HG02970 (cell line): ENCODE measurements around the gene ATP6V0E1.
A peak's percentile ranks its signal among the peaks of the same experiment; 100 is the strongest.
"Not testable (repeated sequence)": the region's sequence is repeated elsewhere in the genome, so short reads cannot be mapped to it uniquely, and the experiment has no call there.

Source experiments
- ATAC-seq: cut with Tn5 transposase; IDR thresholded peaks from one replicate; pipeline ENCODE4 v1.9.1; 2021; ENCODE audit warnings: mild to moderate bottlenecking, moderate library complexity, moderate number of reproducible peaks; ENCODE audit not compliant: unreplicated experiment, low FRiP score

The ATP6V0E1 gene

DNA sequence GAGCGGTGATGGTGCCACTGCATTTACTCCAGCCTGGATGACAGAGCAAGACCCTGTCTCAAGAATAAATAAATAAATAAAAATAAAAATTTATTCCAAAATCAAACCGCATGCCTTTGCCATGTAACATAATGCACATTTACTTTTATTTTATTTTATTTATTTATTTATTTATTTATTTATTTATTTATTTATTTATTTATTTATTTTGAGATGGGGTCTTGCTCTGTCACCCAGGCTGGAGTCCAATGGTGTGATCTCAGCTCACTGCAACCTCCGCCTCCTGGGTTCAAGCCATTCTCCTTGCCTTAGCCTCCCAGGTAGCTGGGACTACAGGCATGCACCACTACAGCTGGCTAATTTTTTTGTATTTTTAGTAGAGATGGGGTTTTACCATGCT lies 48.5 kb downstream of the ATP6V0E1 start:
- ATAC-seq = not testable (repeated sequence)

DNA sequence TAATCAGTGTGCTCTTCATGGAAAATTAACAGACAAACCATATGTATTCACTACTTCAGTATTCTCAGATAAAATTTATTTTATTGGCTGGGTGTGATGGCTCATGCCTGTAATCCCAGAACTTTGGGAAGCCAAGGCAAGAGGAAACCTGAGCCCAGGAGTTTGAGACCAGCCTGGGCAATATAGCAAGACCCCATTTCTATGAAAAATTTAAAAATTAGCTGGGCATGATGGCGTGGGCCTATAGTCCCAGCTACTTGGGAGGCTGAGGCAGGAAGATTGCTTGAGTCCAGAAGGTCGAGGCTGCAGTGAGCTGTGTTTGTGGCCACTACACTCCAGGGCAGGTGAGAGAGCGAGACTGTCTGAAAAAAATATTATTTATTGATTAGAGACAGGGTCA lies 49.2 kb downstream of the ATP6V0E1 start:
- no peak for ATAC-seq

DNA sequence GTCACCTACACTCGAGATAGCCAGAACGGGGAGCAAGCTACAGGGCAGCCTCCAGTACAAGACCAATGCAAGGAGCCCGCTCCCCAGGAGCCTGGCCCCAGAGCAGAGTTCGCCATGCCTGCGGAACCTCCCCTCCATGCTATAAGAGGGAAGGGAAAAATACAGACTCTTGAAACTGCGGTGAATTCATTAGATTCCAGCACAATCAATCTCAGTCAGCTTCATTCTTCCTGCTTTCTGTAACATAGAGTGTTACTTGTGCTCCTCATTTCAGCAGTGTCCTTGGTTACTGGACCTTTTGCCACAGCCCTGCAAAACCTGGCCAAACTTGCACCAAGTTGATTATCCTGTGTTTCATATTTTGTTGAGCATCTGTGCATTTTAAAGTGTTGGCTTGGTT lies 50.4 kb downstream of the ATP6V0E1 start:
- ATAC-seq = no peak

DNA sequence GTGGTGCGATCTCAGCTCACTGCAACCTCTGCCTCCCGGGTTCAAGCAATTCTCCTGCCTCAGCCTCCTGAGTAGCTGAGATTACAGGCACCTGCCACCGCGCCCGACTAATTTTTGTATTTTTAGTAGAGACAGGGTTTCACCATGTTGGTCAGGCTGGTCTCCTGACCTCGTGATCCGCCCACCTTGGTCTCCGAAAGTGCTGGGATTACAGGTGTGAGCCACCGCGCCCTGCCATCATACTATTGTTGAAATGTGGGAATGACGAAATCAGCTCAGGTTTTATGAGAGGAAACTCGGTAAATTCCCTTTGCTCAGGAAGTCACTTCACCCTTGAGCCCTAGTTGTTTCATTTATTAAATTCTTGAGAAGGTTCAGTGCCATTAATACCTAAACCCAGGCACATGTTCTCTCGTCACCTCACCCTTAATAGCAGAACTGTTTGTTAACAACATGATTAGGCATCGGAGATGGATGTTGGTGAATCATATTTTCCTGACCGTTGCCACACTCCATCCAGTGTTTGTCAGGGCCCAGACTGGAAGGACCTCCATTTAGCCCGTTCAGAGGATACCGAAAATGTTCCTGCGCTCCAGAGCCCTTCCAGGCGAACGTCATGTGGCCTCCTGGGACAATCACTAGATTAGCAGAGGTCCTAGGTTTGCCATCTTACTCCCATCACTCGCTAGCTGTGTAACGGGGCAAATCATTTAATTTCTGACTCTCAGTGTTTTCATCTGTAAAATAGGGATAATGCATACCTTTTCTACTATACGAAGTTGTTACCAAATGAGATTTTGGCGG lies 52.5 kb downstream of the ATP6V0E1 start:
- peak; percentile 49 for ATAC-seq

DNA sequence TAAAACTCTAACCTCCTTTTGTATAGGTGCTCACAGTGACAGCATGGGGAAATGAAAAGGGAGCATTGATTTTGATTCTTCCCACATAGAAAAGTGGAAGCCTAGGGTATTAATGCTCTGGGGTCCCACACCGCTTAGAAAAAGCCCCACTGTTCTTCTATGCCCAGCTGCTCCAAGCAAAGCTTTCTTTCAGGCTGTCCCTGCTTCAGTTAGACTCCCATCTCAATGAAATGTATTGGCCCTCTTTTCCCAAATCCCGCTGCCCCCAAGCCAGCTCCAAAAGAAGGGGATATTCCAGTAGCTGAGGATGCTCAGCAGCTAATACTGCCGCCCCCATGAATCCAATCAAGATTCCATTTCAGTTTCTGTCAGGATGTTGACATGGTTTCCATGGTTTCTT lies 55.6 kb downstream of the ATP6V0E1 start:
- ATAC-seq = no peak

DNA sequence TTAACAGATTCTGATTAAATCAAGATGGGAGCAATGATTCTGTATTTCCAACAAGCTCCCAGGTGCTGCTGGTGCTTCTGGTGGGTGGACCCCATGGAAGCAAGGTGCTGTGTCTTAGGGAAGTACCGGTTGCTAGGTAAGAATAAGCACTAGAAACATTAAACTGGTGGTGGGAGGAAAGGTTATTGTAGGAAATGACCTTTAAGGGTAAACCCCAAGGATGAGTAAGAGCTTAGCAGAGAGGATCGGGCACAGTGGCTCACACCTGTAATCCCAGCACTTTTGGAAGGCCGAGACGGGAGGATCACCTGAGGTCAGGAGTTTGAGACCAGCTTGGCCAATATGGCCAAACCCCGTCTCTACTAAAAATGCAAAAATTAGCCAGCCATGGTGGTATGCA lies 56.4 kb downstream of the ATP6V0E1 start:
- ATAC-seq = no peak

DNA sequence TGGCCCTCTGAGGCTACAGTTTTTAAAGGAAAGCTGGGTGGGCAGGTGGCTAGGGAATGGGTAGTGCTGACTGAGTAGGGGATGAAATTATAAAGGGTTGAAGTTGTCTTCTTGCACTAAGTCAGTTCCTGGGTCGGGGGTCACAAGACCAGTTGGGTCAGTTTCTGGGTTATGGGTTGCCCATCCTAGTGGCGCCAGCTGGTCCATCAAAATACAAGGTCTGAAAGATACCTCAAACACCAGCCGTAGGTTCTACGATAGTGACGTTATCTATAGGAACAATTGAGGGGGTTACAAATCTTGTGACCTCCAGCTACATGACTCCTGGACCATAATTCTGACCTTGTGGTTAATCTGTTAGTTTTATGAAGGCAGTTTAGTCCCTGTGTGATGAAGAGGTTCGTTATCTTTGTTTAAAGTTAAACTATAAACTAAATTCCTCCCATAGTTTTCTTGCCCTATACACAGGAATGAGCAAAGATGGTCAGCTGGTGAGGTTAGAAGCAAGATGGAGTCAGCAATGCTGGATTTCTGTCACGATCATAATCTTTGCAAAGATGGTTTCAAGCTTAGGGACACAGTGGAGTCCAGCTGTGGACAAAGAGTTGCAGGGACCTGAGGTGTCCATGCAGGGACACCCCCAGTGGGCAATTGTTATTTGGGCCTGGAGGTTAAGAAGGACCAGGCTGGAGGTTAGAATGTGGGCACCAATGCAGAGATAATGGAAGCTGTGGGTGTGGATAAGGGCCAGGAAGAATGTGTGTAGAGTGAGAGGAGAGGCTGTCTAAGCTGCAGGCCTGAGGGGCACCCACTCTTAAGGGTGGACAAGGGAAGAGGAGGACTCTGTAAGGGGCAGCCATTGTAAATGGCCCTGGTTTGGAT lies 58.6 kb downstream of the ATP6V0E1 start:
- no peak for ATAC-seq

DNA sequence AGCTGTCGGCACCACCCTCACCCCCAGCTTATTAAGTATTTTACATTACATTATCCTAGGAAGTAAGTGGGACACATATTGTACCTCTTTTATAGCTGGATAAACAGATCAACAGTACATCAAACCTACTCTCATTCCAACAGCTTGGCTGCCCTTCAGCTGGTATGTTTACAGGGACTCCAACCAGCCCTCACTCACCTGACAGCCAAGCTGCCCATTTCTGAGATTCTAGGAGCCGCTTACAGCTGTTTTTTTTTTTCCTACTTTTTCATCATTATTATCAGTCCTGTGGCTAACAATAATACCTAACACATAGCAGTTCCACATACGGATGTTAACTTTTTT lies 59.2 kb downstream of the ATP6V0E1 start:
- ATAC-seq = no peak

DNA sequence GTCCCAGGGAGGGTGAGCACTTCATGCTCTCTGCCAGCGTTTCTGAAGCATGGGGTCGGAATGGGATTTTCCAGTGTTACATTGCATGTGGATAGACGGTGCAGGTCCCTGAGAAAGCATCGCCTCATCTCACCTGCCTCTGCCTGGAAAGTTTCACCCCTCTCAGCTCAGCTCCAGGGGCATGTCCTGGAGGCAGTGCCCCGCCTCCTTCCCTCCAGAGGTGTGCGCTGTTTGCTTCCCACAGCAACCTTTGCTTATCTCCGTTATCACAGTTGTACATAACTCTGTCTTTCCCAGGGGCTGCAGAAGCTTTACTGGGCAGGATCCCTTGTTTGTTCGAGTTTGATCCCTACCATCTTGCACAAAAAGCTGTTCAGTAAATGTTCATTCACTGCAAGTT lies 61.9 kb downstream of the ATP6V0E1 start:
- ATAC-seq = no peak

DNA sequence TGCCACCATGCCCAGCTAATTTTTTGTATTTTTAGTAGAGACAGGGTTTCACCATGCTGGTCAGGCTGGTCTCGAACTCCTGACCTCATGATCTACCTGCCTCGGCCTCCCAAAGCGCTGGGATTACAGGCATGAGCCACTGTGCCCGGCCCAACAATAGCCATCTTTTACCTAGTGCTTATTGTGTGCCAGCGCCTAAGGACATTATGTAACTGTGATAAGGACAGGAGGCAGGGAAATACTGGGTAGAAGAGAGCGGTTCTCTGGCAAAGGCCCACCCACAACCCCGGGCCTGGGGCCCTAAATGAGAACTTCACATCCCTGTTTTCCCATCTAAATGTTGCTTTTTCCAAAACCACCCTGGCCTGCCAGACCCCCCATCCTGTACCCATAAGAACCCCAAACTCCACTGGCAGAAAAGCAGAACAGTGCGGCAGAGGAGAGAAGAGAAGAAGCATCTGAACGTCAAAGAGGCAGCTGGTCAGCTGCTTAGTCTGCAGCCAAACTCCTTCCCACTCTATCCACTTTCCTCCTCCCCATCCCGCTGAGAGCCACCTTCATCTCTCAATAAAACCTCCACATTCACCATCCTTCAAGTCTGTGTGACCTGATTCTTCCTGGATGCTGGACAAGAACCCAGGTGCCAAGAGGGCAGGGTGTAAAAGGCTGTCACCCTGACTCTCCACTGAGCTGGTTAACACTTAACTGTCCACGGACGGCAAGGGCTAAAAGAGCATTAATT lies 63.7 kb downstream of the ATP6V0E1 start:
- not testable (repeated sequence) for ATAC-seq

DNA sequence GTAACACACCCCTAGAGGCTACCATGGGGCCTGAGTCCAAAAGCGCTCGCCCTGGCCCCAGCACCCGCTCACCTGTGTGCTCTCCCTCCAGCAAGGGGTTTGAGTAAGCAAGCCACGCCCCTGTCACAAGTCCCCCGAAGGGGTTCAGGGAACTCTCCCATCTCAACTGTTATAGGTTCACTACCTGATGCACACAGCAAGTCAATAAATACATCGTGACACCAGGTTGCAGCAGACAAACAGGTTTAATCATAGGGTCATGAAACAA lies 64.2 kb downstream of the ATP6V0E1 start:
- no peak for ATAC-seq

DNA sequence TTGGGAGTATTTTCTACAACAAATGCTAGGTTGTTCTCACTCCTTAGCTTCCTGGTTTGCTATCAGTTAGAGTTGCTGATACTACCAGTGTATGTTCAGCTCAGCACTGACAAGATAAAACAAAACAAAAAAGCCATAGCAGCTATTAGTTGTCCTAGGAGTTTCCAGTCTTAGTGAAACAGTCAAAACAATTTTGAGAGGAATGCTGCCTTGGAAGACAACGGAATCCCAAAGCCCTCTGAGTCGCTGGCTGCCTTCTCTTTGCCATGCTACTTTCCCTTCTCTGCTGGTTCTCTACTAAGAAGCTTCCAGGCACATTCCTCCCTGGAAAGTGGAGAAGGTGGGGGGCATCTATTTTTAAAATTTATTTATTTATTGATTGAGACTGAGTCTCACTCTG lies 67.2 kb downstream of the ATP6V0E1 start:
- no peak for ATAC-seq

DNA sequence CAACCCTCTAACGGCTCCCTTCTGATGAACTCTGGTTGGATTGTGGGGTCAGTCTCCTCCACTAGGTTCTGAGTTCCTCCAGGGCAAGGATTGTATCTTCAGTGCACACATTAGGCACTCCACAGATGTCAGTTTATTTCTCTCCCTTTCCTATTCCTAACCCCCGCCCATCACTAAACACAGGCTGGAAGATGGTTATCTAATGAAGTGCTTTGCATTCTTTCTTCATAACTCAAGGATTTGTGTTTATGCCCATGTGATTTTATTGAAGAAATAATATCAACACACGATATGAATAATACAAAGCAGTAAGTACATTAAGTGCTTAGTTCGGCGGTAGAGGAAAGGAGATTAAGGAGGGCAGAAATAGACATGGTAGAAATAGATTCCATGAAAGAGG lies 68.2 kb downstream of the ATP6V0E1 start:
- no peak for ATAC-seq

DNA sequence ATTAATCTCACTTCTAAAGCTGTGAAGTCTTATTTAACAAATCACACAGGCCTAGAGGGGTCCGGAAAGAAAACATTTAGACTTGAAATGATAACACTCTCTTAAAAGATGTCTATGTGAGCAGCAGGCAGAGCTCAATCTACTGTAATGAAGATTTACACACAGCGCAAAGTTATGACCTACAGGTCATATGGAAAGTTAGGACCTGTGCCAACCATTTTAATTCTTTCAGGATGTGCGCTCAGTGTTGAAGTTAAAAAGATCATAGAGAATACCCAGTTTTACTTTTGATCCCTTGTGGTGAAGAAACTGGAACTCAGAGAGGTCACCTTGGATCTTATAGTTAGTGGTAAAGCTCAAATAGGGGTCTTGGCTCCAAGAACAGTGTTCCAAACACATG lies 69.5 kb downstream of the ATP6V0E1 start:
- no peak for ATAC-seq

DNA sequence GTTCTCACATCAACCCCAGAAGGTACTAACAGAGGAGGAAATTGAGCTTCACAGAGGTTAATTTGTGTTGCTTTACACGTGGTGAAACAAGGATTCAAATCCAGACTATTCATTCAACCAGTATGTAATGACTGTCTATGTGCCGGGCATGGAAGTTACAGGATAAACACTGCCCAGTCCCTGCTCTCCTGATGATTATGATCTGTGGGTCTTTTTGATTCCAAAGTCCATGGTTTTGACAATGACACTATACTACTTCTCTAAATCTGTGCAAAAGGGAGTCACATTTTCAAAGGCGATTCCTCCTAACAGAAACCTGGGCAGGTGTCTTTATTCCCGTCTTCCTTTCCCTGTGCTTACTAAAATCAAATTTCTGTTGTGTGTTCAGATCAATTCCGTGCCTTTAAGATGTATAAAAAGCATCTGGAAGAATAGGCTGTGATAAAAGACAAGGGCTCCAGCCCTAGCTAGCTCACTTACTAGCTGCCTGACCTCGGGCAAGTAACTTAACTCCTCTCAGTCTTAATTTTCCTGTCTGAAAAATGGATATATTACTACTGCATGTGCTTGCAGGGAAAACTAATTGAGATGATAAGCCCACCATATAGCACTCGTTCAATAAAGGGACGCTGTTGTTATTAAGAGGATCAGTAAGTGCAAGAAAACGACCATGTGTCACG lies 71.6 kb downstream of the ATP6V0E1 start:
- no peak for ATAC-seq

DNA sequence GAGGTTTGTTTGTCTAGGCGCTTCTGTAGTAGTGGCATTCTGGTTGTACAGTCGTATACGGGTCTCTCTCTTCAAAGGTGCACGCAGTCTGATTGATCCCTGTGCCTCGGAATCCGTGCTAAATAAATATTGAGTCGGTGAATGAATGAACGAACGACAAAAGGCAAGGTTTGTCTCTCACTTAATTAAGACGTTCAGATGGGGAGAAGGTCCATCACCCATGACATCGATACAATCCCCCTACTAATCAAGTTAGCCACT lies 72.1 kb downstream of the ATP6V0E1 start:
- no peak for ATAC-seq

DNA sequence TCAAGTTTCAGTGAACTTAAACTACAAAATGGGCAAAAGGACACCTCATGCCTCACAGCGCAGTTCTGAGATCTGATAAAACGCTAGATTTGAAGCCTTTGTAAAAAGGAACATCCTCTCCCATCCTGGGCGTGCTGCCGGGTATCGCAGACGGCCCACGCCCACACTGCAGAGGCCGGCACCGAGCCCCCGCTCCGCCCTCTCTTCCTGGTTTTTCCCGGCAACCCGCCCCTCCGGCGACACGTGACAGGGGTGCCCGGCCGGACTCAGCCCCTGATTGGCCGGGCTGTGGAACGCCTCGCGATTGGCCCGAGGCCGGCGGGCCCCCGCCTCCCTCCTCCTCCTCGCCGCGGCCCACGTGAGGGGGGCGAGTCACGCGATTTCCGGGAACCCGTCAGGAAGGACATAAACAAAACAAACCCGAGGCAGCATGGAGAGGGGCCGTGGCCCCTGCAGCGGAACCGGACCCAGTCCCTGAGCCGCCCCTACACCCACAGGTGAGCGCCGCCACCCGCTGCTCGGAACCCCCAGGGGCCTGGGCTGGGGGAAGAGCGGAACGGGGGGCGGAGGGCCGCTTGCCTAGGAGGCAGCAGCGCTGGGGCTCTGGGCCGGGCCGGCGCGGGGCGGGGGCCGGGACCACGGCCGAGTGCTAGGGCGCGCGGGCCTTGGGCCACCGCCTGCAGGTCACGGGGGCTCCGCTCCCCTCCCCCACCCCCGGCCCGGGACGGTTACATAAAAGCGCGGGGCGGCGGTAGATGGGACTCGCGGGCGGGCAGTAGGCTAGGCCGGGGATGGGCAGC lies 72.6 kb downstream of the ATP6V0E1 start, which contains the start of gene CREBRF:
Gene CREBRF, plus strand, starts transcription at position 370 of the 800 bp plus-strand sequence. CDS start 24,424 bp downstream, outside the sequence.
- peak; percentile 70 for ATAC-seq

DNA sequence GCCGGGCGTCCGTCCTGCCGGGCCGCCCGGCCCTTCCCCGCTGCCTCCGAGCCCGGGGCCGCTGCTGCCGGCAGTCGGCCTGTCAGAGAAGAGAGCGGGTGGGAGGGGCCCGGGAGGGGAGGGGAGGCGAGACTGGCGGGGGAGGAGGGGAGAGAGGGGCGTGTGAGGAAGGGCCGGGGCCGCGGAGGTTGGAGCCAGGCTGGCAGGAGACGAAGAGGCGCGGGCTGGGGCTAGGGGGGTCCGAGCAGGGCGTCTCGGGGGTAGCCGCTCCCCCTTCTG lies 73.2 kb downstream of the ATP6V0E1 start:
- ATAC-seq = peak; percentile 25

DNA sequence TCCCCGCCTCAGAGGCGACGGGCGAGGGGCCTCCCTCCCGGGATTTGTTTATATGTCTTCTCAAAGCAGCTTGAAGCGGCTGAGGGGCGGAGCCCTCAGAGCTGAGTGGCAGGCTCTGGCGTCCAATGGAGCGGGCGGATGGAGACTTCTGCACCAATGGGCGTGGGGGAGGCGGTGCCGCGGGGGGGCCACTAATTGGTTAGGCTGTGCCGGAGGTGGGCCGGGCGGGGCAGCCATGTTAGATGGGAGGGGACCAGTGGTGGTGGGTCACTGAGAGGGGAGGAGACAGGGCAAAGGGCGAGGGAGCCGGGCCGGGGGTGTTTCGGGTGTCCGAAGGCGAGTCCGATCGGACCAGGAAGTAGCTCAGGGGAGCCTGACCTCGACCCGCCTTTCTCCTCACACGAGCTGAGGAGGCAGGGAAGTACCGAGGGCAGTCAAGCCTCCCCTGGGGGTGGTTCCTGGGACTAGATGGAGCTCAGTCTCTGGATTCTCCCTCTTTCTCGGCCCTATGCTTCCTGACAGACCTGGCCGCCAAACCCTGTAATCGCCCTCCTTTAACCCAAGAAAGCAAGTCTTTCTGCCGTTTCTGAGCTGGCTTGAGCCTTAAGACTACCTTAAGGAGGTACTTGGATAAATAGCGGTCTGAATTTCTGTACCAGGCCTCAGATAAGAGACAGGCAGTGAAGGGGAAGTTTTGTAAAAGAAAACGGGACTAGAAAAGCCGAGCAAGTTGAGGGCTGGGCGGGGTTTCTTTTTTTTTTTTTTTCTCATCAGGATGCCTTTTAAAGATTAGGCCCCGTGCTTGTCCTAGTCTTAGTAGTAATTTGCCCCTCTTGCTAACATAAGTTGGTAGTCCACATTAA lies 73.7 kb downstream of the ATP6V0E1 start:
- ATAC-seq = peak; percentile 71
